Esophagus squamous epithelium (tissue), 4 donors: ENCODE results near the gene MRPS7.

ENCODE experiments used
- POLR2A ChIP-seq, 4 donors: fragments of 450-650 bp; IDR thresholded peaks; one replicate each; pipeline ENCODE4 v1.6.1; 2017; ENCODE audit warnings: antibody characterized with exemption in 4 of 4, mild to moderate bottlenecking in 4 of 4, moderate library complexity in 3 of 4
- TF ChIP-seq, protein P1 (sequence below), 6 experiments: fragments of 450-650 bp in 4 of 6; fragments of 200-600 bp in 2 of 6; sonication (generic) in 2 of 6; IDR thresholded peaks; one replicate each; pipeline ENCODE4 v1.5.1; 2016 to 2019; ENCODE audit warnings: antibody characterized with exemption in 6 of 6, mild to moderate bottlenecking in 4 of 6, moderate library complexity in 4 of 6

DNA sequence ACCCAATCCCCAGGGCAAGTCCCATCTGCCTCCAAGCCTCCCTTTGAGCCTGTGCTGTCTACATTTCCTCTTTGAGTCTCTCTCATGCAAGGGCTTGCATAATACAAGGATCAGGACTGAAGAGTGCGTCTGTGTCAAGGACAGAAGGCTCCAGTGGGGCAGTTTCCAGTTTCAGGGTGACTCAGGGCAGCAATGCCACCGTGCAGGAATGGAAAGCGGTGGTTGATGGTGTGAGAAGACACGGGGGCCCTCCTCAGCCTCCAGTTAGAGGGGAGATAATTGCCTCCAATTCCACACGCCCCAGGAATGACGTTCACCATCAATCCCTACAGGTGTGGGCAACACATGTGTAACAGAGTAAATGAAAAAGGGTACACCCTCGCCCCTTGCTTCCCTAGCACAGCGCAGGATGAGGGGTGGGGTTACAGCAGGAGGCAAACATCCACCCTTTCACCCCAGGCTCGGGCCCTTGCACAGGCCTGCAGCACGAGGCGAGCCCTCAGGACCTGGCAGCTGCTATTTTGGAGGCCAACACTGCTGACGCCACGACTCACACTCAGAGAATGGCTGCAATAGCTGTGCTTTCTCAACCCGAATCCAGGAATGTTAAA lies 52.4 kb downstream of the MRPS7 start:
- TF ChIP-seq, protein P1, sequence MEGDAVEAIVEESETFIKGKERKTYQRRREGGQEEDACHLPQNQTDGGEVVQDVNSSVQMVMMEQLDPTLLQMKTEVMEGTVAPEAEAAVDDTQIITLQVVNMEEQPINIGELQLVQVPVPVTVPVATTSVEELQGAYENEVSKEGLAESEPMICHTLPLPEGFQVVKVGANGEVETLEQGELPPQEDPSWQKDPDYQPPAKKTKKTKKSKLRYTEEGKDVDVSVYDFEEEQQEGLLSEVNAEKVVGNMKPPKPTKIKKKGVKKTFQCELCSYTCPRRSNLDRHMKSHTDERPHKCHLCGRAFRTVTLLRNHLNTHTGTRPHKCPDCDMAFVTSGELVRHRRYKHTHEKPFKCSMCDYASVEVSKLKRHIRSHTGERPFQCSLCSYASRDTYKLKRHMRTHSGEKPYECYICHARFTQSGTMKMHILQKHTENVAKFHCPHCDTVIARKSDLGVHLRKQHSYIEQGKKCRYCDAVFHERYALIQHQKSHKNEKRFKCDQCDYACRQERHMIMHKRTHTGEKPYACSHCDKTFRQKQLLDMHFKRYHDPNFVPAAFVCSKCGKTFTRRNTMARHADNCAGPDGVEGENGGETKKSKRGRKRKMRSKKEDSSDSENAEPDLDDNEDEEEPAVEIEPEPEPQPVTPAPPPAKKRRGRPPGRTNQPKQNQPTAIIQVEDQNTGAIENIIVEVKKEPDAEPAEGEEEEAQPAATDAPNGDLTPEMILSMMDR (IDR thresholded peaks at IDR 0.05), result no peak
- no peak for TF ChIP-seq POLR2A (IDR thresholded peaks at IDR 0.05)
